ENCODE measurements around the gene SLC6A8.

The SLC6A8 gene

DNA sequence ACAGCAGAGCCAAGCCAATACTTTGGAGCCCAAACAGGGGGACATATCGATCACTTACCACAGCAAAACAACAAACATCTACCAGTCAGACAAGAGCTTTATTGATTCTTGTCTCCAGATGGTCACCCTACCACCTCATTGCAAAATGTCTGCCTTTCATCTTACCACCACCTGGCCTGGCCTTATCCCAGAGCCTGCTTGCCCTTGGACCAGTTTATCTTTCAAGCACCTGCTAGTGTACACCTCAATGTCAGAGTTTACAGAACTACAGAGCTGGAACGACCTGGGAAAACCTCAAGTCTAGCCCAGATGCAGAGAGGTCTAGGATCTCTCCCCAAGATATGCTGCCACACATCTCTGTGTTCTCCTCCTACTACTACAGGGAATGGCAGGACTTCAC lies 32.0 kb downstream of the SLC6A8 start:
- TF ChIP-seq, protein P1, sequence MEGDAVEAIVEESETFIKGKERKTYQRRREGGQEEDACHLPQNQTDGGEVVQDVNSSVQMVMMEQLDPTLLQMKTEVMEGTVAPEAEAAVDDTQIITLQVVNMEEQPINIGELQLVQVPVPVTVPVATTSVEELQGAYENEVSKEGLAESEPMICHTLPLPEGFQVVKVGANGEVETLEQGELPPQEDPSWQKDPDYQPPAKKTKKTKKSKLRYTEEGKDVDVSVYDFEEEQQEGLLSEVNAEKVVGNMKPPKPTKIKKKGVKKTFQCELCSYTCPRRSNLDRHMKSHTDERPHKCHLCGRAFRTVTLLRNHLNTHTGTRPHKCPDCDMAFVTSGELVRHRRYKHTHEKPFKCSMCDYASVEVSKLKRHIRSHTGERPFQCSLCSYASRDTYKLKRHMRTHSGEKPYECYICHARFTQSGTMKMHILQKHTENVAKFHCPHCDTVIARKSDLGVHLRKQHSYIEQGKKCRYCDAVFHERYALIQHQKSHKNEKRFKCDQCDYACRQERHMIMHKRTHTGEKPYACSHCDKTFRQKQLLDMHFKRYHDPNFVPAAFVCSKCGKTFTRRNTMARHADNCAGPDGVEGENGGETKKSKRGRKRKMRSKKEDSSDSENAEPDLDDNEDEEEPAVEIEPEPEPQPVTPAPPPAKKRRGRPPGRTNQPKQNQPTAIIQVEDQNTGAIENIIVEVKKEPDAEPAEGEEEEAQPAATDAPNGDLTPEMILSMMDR (IDR thresholded peaks at IDR 0.05; ENCODE audit: low read depth, low read length, missing control alignments) = no peak
- H3K4me3 ChIP-seq (ENCODE audit: low read depth, low read length) = no peak overlapping the region
- DNase-seq (ENCODE audit: low read depth) = no peak

DNA sequence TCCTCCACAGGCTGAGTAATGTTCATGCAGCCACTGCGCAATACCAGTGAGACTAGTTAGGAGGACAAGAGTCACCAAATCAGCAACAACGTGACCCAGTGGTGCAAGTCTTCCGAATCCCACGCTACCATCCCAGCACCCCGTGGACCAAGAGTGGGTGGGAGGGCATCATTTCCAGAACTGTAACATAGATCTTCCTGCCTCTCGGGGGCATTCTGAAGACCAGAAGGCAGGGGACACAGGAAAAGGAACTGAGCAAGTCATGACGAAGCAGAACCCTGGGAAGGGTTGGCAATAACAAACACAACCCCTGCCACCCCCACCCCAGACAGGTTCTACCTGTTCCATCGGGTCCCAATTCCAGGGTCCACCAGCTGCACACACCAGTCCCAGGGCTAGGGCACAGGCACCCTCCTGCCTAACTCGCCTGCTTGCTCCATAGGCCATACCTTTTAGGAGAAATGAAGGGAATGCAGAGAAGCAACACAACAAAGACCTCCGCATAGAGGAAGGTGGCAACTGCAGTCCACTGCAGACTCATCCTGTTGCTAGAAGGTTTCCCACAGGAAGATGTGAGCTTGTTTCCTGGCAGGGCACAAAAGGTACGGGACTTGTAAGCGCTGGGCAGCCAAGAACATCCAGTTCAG lies 35.1 kb downstream of the SLC6A8 start:
- peak overlapping the region; percentile 87 for H3K4me3 ChIP-seq (ENCODE audit: low read depth, low read length)
- no peak for DNase-seq (ENCODE audit: low read depth)
- TF ChIP-seq, protein P1 (IDR thresholded peaks at IDR 0.05; ENCODE audit: low read depth, low read length, missing control alignments) = no peak

DNA sequence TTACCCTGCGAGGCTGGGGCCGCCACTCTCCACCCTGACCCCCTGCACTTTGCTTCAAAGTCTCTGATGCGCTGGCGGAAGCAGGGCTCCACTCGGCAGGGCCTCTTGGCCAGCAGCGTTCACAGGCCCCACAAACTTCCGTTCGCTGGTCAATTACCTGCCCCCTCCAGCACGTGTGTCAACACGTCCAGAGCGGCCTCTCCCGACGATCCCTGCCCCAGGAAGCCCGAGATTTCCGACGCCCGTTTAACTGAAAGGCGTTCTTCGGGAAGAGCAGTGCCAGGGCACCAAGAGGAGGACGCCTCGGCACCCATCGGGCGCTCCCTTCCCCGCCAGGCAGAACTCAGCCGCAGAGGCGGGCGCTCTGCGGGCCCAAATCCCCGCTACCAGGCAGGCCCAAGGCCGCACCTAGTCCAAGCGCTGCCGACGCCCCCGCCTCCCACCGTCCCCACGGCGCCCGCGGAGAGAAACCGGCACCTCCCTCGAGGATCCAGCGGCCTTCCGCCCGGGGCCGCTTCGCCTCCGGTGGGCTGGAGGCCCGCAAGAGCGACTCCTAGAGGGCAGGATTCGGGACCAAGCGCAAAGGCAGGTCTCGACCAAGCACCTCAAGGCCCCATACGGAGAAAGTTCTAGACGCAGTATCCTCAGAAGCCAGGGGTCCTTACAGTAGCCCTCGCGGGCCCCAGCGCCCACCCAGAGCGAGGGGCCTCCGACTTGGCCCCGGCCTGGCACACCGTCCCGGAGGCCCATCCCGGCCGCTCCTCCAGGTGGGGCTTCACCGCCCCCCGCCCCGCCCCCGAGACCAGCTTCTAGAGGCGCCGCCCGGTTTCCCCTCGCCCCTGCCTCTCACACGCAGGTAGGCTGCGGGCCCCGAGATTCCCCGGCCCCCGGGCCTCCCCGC lies 35.9 kb downstream of the SLC6A8 start:
- peak overlapping the region; percentile 87 for H3K4me3 ChIP-seq (ENCODE audit: low read depth, low read length)
- TF ChIP-seq, protein P1 (IDR thresholded peaks at IDR 0.05; ENCODE audit: low read depth, low read length, missing control alignments) = peak; percentile 52
- DNase-seq (ENCODE audit: low read depth) = no peak

DNA sequence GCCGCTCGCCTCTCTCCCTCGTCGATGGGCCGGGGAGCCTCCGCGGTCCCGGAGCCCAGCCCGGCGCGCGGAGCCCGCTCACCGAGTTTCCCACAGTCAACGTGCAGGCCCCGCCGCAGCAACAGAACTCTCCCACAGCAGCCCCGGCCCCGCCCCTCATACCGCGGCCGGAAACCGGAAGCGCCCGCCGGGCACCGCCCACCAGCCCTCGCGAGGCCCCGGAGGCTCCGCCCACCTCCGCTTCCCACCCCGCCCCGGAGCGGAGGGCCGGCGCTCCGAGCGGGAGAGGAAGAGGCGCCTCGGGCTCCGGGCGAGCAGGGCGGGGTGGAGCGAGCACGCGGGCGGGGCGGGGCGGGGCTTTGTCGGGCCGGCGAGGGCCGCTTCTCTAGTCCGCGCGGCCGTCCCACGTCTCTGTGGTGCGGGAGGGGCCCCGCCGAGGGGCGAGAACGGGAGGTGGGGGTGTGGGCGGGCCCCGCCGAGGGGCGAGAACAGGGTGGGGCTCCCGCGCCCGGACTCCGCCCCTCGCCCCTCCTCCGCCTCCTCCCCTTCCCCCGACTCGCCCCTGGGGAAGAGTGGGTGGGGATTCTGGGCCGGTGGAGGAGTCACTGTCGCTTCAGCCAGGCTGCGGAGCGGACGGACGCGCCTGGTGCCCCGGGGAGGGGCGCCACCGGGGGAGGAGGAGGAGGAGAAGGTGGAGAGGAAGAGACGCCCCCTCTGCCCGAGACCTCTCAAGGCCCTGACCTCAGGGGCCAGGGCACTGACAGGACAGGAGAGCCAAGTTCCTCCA lies 36.7 kb downstream of the SLC6A8 start, which contains the start of the genes ABCD1 and BCAP31:
TSS of gene ABCD1 (plus strand) at position 605 of the 787 bp plus-strand sequence. CDS start 411 bp downstream, outside the sequence.
TSS of gene BCAP31 (minus strand) at position 136 of the 787 bp plus-strand sequence. CDS start 1,143 bp downstream, outside the sequence.
- TF ChIP-seq, protein P1 (IDR thresholded peaks at IDR 0.05; ENCODE audit: low read depth, low read length, missing control alignments) = no peak
- H3K4me3 ChIP-seq (ENCODE audit: low read depth, low read length) = peak within 1 kb of the TSS; percentile 87
- DNase-seq (ENCODE audit: low read depth) = peak; percentile 34

DNA sequence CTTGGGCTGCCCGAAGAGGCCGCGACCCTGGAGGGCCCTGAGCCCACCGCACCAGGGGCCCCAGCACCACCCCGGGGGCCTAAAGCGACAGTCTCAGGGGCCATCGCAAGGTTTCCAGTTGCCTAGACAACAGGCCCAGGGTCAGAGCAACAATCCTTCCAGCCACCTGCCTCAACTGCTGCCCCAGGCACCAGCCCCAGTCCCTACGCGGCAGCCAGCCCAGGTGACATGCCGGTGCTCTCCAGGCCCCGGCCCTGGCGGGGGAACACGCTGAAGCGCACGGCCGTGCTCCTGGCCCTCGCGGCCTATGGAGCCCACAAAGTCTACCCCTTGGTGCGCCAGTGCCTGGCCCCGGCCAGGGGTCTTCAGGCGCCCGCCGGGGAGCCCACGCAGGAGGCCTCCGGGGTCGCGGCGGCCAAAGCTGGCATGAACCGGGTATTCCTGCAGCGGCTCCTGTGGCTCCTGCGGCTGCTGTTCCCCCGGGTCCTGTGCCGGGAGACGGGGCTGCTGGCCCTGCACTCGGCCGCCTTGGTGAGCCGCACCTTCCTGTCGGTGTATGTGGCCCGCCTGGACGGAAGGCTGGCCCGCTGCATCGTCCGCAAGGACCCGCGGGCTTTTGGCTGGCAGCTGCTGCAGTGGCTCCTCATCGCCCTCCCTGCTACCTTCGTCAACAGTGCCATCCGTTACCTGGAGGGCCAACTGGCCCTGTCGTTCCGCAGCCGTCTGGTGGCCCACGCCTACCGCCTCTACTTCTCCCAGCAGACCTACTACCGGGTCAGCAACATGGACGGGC lies 37.5 kb downstream of the SLC6A8 start:
- TF ChIP-seq, protein P1 (IDR thresholded peaks at IDR 0.05; ENCODE audit: low read depth, low read length, missing control alignments) = no peak
- DNase-seq (ENCODE audit: low read depth) = no peak
- peak overlapping the region; percentile 62 for H3K4me3 ChIP-seq (ENCODE audit: low read depth, low read length)

DNA sequence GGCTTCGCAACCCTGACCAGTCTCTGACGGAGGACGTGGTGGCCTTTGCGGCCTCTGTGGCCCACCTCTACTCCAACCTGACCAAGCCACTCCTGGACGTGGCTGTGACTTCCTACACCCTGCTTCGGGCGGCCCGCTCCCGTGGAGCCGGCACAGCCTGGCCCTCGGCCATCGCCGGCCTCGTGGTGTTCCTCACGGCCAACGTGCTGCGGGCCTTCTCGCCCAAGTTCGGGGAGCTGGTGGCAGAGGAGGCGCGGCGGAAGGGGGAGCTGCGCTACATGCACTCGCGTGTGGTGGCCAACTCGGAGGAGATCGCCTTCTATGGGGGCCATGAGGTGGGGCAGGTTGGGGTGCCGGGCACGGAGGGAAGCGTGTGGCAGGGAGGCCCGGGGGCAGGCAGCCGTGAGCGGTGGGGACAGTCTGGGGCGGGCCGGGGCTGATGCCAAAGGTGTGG lies 38.1 kb downstream of the SLC6A8 start:
- no peak overlapping the region for H3K4me3 ChIP-seq (ENCODE audit: low read depth, low read length)
- TF ChIP-seq, protein P1 (IDR thresholded peaks at IDR 0.05; ENCODE audit: low read depth, low read length, missing control alignments) = no peak

More for the DNA sequence above, 38.1 kb downstream of the SLC6A8 start:
- no peak for DNase-seq (ENCODE audit: low read depth)

Data from GM12864 (cell line).